GM21717 (cell line): ENCODE results near the gene CDC20.
"Not testable (repeated sequence)": the region's sequence is repeated elsewhere in the genome, so short reads cannot be mapped to it uniquely, and the experiment has no call there.

Source experiments
- ATAC-seq: cut with Tn5 transposase; IDR thresholded peaks from one replicate; pipeline ENCODE4 v1.9.1; 2021; ENCODE audit warnings: mild to moderate bottlenecking, moderate library complexity; ENCODE audit not compliant: unreplicated experiment

Gene CDC20

DNA sequence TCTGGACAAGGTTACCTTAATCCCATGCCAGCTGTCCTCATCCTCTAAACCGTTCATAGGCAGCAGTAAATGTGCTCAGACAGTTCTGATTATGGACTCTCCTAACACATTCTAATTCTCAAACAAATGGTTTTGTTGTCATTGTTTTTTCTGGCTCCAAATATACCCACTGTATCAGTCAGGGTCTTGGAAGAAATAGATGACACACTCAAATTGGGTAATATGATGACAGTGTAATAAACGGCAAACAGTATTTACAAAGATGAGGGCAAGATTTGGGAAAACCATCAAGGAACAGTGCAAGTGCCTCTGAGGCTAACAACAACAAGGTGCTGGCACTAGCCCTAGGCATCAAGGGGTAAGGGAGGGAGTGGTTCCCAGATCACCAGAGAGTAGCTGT, 4.3 kb upstream of the CDC20 start:
- ATAC-seq = no peak

- ATAC-seq = no peak
Measured at GRCh38 chr1:43354936-43355335, 3.8 kb upstream of the CDC20 start.

- ATAC-seq = no peak
Measured at GRCh38 chr1:43357251-43357650, 1.5 kb upstream of the CDC20 start.

- ATAC-seq = no peak
Measured at GRCh38 chr1:43358121-43358745, 548 bp upstream of the CDC20 start.

GRCh38 chr1:43359696-43360095, 915 bp downstream of the CDC20 start:
- ATAC-seq = no peak

DNA sequence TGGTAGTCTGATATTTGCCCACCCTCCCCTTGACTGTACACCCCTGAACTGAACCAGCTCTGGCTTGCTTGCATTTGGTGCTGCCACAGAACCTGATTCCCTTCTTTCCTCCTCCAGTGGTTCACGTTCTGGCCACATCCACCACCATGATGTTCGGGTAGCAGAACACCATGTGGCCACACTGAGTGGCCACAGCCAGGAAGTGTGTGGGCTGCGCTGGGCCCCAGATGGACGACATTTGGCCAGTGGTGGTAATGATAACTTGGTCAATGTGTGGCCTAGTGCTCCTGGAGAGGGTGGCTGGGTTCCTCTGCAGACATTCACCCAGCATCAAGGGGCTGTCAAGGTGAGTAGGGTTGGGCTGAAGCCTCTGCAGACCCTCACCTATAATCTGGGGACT, 1.8 kb downstream of the CDC20 start:
- no peak for ATAC-seq

DNA sequence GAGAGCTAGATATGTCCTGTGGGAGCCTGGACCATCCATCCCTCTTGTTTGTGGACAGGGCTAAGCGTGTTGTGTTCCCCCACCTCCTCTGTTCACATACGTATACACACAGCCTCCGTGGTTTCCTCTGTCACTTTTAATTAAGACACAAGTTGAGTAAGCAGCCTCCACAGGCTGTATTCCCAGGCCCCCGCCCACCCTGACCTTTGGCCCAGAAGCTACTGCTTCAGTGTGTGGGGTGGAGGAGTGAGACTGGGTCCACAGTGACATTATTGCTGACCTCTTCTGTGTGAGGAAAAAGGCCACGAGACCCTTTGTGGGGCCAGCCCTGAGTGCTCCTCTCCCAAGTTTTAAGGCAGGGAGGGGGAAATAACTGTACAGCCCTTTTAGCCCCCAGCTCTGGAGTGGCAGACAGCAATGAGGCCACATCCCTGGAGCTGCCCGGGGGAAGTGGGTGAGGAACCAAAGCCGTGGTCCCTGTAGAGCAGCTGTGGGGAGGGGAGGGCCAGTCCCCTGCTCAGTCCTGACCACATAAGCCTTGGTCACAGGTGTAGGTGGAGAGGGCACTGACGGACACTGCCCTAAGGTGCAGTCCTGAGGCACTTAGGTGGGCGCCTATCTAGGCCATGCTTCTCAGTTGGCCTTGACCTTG, 4.6 kb downstream of the CDC20 start:
- no peak for ATAC-seq

GRCh38 chr1:43363935-43364525, 5.2 kb downstream of the CDC20 start:
- ATAC-seq = no peak

DNA sequence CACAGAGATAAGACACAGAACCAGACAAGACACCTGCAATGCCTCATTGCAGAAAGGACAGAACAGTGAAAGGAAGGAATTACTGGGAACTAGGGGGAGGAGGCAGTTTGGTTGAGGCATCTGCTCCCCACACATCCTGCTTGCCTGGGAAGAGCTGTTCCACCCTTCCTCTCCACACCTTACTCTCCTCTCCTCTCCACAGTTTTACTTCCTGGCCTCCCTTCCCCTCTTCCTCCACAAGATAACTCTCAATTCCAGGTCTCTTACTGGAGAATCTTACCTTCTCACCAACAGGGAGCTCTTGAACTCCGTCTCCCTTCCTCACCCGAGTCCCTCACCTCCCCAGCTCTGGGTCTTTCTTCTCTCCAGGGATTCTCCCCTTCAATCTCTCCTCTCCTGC, 6.9 kb downstream of the CDC20 start:
- no peak for ATAC-seq

DNA sequence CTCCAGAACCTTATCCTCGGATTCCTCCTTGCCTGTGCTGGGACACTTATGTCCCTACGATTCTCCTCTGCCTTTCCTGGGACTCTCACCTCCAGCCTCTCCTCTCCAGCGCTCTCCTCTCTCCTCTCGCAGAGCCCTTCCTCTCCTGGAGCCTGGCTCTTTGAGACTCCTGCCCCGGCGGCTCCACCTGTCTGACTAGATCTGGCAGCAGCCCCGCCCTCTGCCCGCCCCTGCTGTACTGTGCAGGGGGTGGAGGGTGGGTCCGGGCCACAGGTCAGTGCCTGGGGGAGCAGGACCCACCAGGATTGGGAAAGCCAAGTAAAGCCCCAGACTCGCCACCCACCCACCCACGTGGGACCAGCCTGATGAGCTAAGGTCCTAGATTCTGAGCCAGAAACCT, 7.4 kb downstream of the CDC20 start:
- no peak for ATAC-seq

DNA sequence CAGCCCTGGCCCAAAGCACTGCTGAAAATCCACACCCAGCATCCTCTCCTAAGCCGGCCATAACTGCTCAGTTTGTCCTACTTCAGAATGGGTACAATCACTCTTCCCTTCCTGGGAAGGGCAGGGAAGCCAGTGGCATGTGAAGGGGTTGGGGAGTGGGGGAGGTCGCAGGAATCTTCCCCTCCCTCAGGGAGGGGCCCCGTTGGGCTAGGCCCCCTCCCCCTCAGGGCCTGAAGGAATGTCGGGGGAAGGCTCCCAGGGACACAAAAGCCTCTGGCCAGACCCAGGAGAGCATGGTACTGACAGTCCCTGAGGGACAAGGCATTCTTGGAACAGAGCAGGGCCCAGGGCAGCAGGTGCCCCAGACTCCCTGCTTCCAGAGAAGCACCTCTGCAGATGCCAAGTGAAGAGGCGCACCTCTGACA, 7.8 kb downstream of the CDC20 start:
- no peak for ATAC-seq

- peak; percentile 42 for ATAC-seq
Measured at GRCh38 chr1:43367026-43367903, 8.5 kb downstream of the CDC20 start.

GRCh38 chr1:43367904-43368645, 9.3 kb downstream of the CDC20 start, which contains the start of gene ELOVL1:
ELOVL1 (minus strand) TSS chr1:43368011; CDS start chr1:43365609, 2,402 bp downstream.
- peak; percentile 68 for ATAC-seq

DNA sequence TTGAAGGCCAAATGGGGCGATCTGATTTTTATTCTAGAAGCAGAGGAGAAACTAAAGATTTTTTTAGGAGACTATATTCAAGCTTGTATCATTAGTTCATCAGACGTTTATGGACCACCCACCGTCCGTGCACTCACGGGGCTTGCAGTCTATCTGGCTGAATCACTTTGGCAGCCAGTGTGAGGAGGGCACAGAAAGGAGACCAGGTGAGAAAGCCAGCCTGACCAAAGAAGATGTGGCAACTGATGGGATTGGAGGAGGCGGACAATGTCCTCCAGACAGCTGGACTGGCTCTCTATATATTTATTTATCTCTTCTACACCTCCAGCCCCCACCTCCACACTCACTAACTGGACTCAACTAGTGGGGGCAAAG, 9.9 kb downstream of the CDC20 start:
- ATAC-seq = no peak

DNA sequence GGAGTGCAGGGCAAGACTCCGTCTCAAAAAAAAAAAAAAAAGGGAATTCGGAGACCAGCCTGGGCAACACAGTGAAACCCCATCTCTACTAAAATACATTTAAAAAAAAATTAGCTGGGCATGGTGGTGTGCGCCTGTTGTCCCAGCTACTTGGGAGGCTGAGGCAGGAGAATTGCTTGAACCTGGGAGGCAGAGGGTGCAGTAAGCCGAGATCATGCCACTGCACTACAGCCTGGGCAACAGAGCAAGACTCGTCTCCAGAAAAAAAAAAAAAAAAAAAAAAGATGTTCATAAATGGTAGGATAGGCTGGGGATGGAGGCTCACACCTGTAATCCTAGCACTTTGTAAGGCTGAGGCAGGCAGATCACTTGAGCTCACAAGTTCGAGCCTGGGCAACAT, 11.0 kb downstream of the CDC20 start:
- not testable (repeated sequence) for ATAC-seq

DNA sequence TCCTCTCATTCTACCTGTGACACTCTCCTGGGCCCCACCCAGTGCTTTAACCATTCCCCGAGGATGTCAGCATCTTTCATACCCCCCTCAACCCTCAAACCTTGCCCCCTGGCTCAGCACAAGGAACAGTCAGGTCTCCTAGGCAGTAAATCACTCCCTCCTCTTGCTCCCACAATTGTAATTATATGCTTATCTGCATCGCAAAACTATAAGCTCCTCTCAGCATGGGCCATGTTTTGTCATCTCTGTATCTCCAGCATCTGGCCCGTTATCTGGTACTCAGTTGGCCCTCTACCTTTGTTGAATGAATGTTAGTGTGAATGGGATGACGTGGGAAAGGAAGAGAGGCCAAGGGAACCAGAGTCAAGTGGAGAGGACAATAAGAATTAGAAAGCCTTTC, 11.8 kb downstream of the CDC20 start:
- no peak for ATAC-seq

- no peak for ATAC-seq
Measured at GRCh38 chr1:43372172-43372571, 13.4 kb downstream of the CDC20 start.

DNA sequence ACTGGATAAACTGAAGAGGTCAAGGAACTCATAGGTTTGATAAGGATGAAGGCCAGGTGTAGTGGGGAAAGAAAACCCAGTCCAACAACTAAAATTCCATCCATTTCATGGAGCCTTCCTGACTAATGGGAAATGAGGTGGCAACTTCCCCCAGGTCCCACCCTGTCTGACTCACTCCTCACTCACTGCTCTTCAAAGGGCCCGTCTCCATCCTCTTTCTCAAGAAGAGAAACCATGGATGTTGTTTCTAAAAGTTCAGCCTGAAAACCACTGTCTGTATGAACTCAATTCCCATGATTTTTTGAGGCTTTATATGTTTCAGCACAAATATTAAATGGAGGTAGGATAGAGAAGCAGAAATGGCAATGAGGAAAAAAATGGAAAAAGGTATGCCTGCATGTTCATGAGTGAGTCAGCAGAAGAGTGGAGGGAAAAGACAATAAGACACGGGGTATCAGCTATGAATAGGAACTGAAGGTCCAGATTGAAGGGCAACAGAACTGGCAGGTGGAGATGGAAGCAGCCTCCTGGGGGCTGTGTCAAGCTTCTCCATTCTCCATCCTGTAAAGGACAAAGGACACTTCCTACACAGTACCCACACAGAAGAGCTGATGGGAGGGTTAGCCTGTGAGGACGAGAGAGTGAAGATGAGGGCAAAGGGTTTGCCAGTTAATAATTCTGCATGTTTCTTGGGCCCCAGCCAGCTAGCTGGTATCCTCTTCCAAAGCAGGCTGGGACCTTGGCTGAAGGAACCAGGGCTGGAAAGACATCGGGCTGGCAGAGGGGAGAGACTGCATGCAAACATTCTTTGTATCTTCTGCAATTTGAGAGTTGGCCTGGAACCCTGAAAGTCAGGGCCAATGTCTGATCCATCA, 14.5 kb downstream of the CDC20 start:
- no peak for ATAC-seq

GRCh38 chr1:43376723-43377235, 18.0 kb downstream of the CDC20 start:
- ATAC-seq = no peak

GRCh38 chr1:43377831-43378230, 19.1 kb downstream of the CDC20 start:
- ATAC-seq = no peak
